Measurements from ENCODE around the gene LRP1B.

- no peak for TF ChIP-seq POLR2AphosphoS5 (IDR thresholded peaks at IDR 0.05; ENCODE audit: low read depth, low read length)
- no peak for TF ChIP-seq SIN3A (IDR thresholded peaks at IDR 0.05; ENCODE audit: borderline replicate concordance, insufficient read depth, low read length)
These were observed 1220.1 kb downstream of the LRP1B start for GRCh38 chr2:140910683-140911082.

Data from PFSK-1 (cell line).